ENCODE measurements around the gene UTP25. TPM values are rescaled to one million over a fixed set of nuclear protein-coding genes. Genes with fewer than 3 reads are reported as not detected.
A peak's percentile ranks its signal among the peaks of the same experiment; 100 is the strongest.

Gene UTP25
- total RNA-seq, 4 donors from 2014 or later = 3.9 to 4.6 (median 4.2) TPM

DNA sequence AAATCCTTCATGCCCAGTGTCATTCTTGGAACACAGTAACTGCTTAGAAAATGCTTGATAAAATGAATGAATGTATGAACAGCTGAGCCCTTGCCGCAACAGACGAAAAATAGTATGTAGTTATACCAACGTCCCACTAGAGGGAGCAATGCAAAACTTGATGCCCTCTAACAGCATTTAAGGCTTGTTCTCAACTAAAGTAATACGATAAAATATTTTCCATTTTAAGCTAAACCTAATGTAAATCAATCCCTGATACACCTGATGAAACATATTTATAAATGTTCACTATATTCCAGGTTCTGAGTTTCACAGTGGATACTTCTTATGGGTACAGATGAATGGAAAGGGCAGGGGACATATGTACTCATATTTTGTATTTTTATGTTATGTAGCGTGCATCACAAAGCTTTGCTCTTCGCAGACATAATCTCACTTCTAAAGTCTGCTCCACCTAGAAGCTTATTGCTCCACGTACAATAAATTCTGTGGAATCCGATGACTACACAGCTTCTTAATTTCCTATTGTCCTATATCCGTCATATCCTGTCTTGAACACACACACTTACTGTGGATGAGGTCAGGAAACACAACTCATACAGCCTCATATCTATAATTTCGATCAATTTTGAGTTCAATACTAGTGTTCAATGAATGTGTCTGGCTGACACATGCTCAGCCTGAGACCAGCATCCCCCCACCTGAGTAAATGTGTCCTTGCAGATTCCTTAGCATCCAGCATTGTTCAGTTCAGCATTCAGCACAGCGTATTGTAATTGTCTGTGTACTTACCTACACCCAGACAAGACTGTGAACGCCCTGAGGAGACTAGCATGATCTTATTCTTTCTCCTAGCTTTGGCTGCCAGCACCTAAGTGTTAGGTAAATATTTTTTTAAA is 4.4 kb upstream of the UTP25 start:
- intact Hi-C loops (cut with DNase I; ENCODE audit: low total_unique reads) = no loop called here

GRCh38 chr1:209825591-209826434 is 2.0 kb upstream of the UTP25 start:
- DNase-seq (no peak), ATAC-seq (no peak)
- H3K4me1 ChIP-seq = peaks cover 6 to 8% of the 10 kb centered on the region in 2 donors
- in situ Hi-C loops (cut with MboI; ENCODE audit: low sequenced_read_pairs in 4 of 4) (no loop called here), intact Hi-C loops (cut with DNase I; ENCODE audit: low total_unique reads) (loop anchor here (2.0 kb wide), 1 partner anchor 41 kb away; the partner anchor contains the start of gene C1orf74)
- no peak for TF ChIP-seq POLR2A (IDR thresholded peaks at IDR 0.05)
- no peak for TF ChIP-seq CTCF (IDR thresholded peaks at IDR 0.05 in 4 of 5, conservative IDR thresholded peaks at IDR 0.05 in 1 of 5)
- peaks cover 0 to 3% of the 10 kb centered on the region in 2 donors for H3K36me3 ChIP-seq
- H3K27me3 ChIP-seq = peaks cover 0 to 3% (median 0%) of the 10 kb centered on the region in 3 donors
- H3K9me3 ChIP-seq = no peaks in the 10 kb centered on the region
- H3K27ac ChIP-seq = no peak overlapping the region
- H3K4me3 ChIP-seq = no peak overlapping the region

More for the DNA sequence above, 4.4 kb upstream of the UTP25 start:
- no peak for DNase-seq
- peaks cover 0 to 5% (median 0%) of the 10 kb centered on the region in 3 donors for H3K27me3 ChIP-seq
- no peaks in the 10 kb centered on the region for H3K36me3 ChIP-seq
- no peak overlapping the region for H3K4me3 ChIP-seq
- TF ChIP-seq POLR2A (IDR thresholded peaks at IDR 0.05) (no peak), CTCF (IDR thresholded peaks at IDR 0.05 in 4 of 5, conservative IDR thresholded peaks at IDR 0.05 in 1 of 5) (peak in 4 of 5 experiments; percentile 33 to 71 (median 49))
- no peaks in the 10 kb centered on the region for H3K4me1 ChIP-seq
- no peaks in the 10 kb centered on the region for H3K9me3 ChIP-seq
- ATAC-seq = no peak
- H3K27ac ChIP-seq = peak overlapping the region in 1 of 4 donors; percentile 47
- in situ Hi-C loops (cut with MboI; ENCODE audit: low sequenced_read_pairs in 4 of 4) = no loop called here

DNA sequence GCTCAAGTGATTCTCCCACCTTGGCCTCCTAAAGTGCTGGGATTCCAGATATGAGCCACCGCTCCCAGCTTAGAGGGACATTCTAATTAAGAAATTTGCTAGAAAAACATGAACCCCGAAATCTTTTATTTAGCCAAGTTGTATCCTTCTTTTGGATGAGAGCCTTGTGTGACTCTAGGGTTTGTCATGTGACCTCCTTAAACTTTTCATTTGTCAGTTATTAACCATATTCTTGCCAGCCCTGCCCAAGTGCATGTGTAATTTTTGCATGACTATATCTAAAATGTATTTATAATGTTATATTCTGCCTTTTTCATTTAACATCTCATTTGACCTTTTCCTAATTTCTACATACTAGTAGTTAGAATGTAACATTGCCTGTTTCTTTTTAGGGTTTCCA is 1.9 kb downstream of the UTP25 start:
- H3K36me3 ChIP-seq = peaks cover 0 to 42% of the 10 kb centered on the region in 2 donors
- no peak overlapping the region for H3K4me3 ChIP-seq
- DNase-seq (no peak), ATAC-seq (no peak)
- no peak overlapping the region for H3K27ac ChIP-seq
- TF ChIP-seq CTCF (IDR thresholded peaks at IDR 0.05 in 4 of 5, conservative IDR thresholded peaks at IDR 0.05 in 1 of 5) (no peak), POLR2A (IDR thresholded peaks at IDR 0.05) (no peak)
- in situ Hi-C loops (cut with MboI; ENCODE audit: low sequenced_read_pairs in 4 of 4) (no loop called here), intact Hi-C loops (cut with DNase I; ENCODE audit: low total_unique reads) (no loop called here)
- H3K27me3 ChIP-seq = no peaks in the 10 kb centered on the region
- peaks cover 6 to 8% of the 10 kb centered on the region in 2 donors for H3K4me1 ChIP-seq
- H3K9me3 ChIP-seq = no peaks in the 10 kb centered on the region

DNA sequence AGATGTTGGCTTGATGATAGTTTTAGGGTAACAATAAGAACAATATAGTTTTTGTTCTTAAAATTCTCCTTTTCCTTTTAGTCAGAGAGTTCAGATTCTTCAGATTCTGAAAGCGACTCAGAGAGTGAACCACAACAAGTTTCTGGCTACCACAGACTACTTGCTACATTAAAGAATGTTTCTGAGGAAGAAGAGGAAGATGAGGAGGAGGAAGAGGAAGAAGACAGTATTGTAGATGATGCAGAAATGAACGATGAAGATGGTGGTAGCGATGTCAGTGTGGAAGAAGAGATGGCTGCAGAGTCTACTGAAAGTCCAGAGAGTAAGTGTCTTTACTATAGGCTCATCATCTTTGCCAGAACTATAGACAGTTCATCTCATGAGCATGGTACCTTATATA is 3.0 kb downstream of the UTP25 start:
- ATAC-seq (no peak), DNase-seq (no peak)
- Histone ChIP-seq H3K36me3 (peaks cover 0 to 51% of the 10 kb centered on the region in 2 donors), H3K4me3 (no peak overlapping the region), H3K4me1 (peaks cover 6 to 8% of the 10 kb centered on the region in 2 donors), H3K27me3 (no peaks in the 10 kb centered on the region), H3K27ac (no peak overlapping the region), H3K9me3 (no peaks in the 10 kb centered on the region)
- in situ Hi-C loops (cut with MboI; ENCODE audit: low sequenced_read_pairs in 4 of 4) (no loop called here), intact Hi-C loops (cut with DNase I; ENCODE audit: low total_unique reads) (no loop called here)
- TF ChIP-seq POLR2A (IDR thresholded peaks at IDR 0.05) (no peak), CTCF (IDR thresholded peaks at IDR 0.05 in 4 of 5, conservative IDR thresholded peaks at IDR 0.05 in 1 of 5) (no peak)
